Measurements from ENCODE around the gene RPL18.

DNA sequence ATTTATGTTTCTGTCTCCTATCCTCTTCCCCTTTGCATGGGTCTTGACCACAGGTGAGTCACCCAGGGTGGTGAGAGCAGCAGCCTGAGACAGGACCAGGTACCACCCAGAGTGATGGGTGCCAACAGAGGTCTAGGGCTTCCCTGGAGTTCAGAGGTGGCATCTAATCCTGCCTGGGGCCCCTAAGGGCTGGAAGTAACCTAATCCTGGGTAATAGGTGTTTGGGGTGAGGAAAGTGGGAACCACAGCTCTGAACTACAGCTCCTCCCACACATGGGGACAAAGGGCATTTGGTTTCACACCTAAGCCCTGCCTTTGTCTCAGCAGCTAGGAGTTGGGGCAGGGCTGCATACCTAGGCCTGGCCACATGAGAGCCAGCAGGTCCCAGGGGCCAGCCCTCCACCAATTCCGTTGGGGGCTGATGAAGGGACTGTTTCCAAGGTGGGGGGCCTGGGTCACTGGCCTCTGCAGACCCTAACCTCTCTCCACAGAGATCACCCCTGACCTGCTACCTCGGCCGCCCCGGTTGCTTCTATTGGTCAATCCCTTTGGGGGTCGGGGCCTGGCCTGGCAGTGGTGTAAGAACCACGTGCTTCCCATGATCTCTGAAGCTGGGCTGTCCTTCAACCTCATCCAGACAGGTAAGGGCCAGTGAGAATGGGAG is 8.4 kb upstream of the RPL18 start:
- TF ChIP-seq EP300 (IDR thresholded peaks at IDR 0.05) (no peak), POLR2AphosphoS5 (IDR thresholded peaks at IDR 0.05) (no peak), POLR2A (IDR thresholded peaks at IDR 0.05) (no peak)
- TF ChIP-seq, protein P1, sequence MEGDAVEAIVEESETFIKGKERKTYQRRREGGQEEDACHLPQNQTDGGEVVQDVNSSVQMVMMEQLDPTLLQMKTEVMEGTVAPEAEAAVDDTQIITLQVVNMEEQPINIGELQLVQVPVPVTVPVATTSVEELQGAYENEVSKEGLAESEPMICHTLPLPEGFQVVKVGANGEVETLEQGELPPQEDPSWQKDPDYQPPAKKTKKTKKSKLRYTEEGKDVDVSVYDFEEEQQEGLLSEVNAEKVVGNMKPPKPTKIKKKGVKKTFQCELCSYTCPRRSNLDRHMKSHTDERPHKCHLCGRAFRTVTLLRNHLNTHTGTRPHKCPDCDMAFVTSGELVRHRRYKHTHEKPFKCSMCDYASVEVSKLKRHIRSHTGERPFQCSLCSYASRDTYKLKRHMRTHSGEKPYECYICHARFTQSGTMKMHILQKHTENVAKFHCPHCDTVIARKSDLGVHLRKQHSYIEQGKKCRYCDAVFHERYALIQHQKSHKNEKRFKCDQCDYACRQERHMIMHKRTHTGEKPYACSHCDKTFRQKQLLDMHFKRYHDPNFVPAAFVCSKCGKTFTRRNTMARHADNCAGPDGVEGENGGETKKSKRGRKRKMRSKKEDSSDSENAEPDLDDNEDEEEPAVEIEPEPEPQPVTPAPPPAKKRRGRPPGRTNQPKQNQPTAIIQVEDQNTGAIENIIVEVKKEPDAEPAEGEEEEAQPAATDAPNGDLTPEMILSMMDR (IDR thresholded peaks at IDR 0.05), result no peak
